Measurements from ENCODE around the gene UMODL1.

DNA sequence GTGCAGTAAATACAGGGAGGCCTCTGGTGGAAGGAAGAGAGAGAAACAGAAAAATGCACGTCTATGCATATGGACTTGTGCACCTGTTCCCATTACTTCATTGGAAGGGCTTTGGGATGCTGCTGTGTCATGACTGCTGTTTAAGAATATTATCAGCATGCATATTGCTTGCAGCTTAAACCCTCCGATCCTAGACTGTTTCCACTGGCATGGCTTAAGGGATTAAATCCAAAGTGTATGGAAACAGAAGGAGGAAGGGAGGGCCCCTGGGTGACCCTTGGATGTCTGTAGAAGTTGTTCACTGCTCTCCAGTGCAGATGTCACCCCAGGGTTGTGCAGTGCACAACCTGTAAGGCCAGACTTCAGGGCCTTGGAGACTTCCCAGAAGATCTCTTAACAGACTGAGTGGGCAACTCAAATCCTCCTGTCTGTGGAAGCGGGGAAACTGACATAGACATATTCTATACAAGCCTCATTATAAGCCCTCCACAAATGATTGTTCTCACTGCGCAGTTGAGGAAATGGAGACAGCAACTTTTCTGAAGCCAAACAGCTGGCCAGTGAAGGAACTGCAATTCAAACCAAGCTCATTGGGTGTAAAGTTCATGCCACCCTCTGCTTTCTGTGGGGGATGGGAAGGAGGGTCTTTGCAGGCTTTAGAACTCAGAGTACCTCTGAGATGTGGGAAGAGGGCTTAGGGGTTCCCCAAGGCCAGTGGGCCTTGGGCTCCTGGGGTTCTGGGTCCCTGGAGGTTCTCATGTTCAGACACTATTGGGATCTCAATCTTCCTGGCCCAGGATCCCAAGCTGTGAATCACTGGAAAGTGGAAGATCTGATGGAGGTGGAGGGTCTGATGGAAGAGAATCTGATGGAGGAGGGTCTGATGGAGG is 73.8 kb downstream of the UMODL1 start:
- TF ChIP-seq POLR2AphosphoS5 (IDR thresholded peaks at IDR 0.05; ENCODE audit: borderline replicate concordance, low read depth, low read length) (no peak), EZH2 (IDR thresholded peaks at IDR 0.05) (no peak), FOXP2 (optimal IDR thresholded peaks at IDR 0.05; ENCODE audit: control extremely low read depth, extremely low read length, insufficient read depth) (no peak)
